Measurements from ENCODE around the gene BEND3. TPM values are rescaled to one million over a fixed set of nuclear protein-coding genes. Genes with fewer than 3 reads are reported as not detected.

BEND3 gene
- total RNA-seq, 2 experiments from 2014 or later, result 2.3 to 2.5 TPM

DNA sequence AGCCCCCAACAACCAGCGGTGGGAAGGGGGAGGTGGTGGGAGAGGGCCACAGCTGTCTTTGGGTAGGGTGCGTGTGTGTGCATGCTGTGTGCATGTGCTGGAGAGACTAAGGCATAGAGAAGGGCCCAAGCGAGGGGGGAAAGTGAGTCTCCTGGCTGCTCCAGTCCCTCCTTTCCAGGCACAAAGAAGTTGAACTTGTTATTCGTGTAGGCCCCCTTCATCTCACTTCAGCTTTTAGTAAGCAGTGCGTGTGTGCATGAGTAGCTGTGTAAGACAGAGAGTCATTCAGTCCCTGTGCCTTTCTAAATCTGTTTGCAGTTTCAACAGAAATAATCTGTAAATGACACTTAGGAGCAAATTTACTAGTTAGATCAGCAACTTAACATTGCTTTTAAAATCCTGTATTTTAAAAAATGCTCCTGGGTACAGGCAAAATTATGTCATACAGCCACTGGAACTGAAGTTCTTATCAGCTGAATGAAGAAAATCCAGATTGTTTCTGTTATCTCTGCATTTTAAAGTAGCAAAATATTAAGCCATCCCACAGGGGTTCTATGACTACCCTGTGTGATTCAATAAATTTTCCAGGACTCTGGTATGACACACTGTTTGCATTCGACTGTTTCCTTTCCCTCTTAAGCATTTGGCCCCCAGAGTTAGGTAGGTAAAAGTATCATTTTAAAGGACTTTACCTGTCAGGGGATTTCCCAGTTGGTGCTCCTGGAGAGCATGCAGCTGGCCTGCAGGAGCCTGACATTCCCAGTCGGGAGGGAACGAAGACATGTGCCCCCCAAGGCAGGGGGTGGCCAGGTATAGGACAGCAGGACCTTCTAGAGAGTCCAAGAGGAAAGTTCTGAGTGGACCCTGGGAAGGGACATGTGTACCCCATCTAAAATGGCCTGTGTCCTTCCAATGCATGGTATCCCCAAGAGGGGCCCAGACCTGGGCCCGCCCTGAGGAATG, 48.3 kb downstream of the BEND3 start:
- DNase-seq, result no peak
- peaks cover 48% of the 10 kb centered on the region for H3K4me1 Mint-ChIP-seq
- H3K4me3 Mint-ChIP-seq, result no peak overlapping the region
- H3K36me3 Mint-ChIP-seq (ENCODE audit: low read depth), result no peaks in the 10 kb centered on the region
- no peaks in the 10 kb centered on the region for H3K27me3 Mint-ChIP-seq
- peak overlapping the region; percentile 40 for H3K27ac Mint-ChIP-seq
- H3K9me3 Mint-ChIP-seq, result no peaks in the 10 kb centered on the region
- ChIA-PET CTCF (interaction anchor here (1.2 to 1.3 kb wide), 2 partner anchors 16 to 47 kb away, joined by 3 to 4 read pairs; no protein-coding TSS in a partner anchor), POLR2A (interaction anchor here (1.4 kb wide), 1 partner anchor 392 kb away, joined by 3 read pairs; the partner anchor contains the start of gene PDSS2)

DNA sequence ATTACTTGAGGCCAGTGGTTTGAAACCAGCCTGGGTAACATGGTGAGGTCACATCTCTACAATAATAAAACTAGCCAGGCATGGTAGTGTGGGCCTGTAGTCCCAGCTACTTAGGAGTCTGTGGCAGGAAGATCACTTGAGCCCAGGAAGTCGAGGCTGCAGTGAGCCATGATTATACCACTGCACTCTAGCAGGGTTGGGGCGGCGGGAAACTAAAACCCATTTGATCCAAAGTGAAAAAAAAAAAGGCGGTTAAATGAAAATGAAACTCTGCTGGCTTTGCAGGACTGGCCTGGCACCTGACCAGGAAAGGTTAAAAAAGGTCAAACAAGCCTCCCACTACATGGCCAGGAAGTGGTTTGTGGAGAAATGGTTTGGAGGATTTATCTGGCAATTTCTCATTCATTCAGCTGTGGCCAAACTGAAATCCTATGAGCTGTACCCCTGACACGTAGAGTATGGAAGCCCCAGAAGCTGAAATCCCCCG, 50.7 kb downstream of the BEND3 start:
- Mint-ChIP-seq H3K4me3 (no peak overlapping the region), H3K9me3 (no peaks in the 10 kb centered on the region), H3K27me3 (no peaks in the 10 kb centered on the region), H3K27ac (peak overlapping the region; percentile 67), H3K36me3 (ENCODE audit: low read depth) (no peaks in the 10 kb centered on the region), H3K4me1 (peaks cover 65% of the 10 kb centered on the region)
- POLR2A ChIA-PET, result interaction anchor here (1.1 kb wide), 1 partner anchor 760 kb away, joined by 3 read pairs; the partner anchor contains the start of gene SCML4
- peak; percentile 50 for DNase-seq
- CTCF ChIA-PET, result interaction anchor here (1.3 to 1.4 kb wide), 2 partner anchors 34 to 49 kb away, joined by 4 to 5 read pairs; no protein-coding TSS in a partner anchor

DNA sequence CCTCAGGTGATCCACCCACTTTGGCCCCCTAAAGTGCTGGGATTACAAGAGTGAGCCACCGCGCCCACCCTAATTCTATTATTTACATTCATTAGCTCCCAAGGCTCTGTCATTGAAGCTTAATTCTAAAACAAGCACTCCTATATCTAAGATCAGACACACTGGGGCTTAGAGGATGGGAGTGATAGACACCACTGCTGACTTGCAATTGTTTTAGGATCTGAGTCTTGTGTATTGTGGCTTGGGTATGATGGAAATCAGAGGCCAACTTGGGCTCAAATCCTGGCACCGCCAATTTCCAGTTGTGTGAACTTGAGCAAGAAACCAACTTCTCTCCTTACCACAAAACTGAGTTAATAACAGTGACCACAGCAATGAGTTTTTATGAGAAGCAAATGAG, 52.6 kb downstream of the BEND3 start:
- DNase-seq, result no peak
- Mint-ChIP-seq H3K9me3 (no peaks in the 10 kb centered on the region), H3K4me1 (peaks cover 65% of the 10 kb centered on the region), H3K4me3 (no peak overlapping the region), H3K36me3 (ENCODE audit: low read depth) (no peaks in the 10 kb centered on the region), H3K27me3 (no peaks in the 10 kb centered on the region), H3K27ac (no peak overlapping the region)
- CTCF ChIA-PET, result interaction anchor here (1.4 to 2.8 kb wide), 2 partner anchors 9 to 35 kb away, joined by 3 to 11 read pairs; partner anchors contain the start of gene MTRES1
- POLR2A ChIA-PET, result interaction anchor here (0.6 to 1.0 kb wide), 2 partner anchors 10 to 35 kb away, joined by 3 read pairs; no protein-coding TSS in a partner anchor

DNA sequence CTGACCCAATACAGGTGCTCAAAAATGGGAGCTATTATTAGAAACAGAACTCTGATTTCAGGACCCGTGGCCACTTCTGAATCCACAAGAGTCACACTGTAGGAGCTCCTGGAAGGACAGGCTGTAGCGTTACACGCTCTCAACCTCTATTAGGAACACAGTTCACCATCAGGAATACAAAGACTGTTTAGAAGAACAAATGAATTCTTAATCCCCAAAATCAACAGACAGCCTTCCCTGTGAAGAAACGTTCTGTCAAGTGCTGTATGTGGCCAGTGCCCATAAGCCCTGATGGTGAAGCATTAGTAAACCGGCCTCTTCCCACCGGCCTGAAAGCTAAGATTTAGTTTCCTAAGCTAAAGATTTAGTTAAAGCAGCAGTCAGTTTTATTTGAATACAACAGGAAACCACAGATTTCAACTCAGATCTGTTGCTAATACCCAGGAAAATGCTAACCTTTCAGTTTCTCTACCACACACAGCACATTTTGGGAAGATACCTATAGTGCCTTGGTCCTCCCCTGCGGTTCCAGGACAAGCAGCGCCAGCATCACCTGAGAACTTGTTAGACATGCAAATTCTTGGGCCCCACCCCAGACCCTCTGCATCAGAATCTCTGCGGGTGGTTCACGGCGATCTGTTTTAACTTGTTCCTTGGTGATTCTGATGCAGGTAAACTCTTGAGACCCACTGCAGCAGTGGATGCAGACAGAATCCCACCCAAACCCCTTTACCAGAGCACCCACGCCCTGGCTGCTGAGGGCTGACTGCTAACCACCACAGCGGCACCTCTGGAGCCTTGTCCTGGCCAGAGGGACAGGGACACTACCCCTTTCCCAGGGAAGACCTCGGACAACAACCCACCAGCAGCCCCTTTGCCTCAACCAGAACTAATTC, 53.9 kb downstream of the BEND3 start:
- peak overlapping the region; percentile 36 for H3K4me3 Mint-ChIP-seq
- H3K36me3 Mint-ChIP-seq (ENCODE audit: low read depth), result no peaks in the 10 kb centered on the region
- peaks cover 55% of the 10 kb centered on the region for H3K4me1 Mint-ChIP-seq
- H3K27ac Mint-ChIP-seq, result peak overlapping the region; percentile 77
- H3K27me3 Mint-ChIP-seq, result no peaks in the 10 kb centered on the region
- ChIA-PET CTCF (interaction anchor here (0.9 to 2.8 kb wide), 6 partner anchors 8 to 64 kb away, joined by 3 to 13 read pairs (median 4); partner anchors contain the start of gene MTRES1), POLR2A (interaction anchor here (0.7 to 2.1 kb wide), 7 partner anchors 9 to 398 kb away, joined by 3 to 15 read pairs (median 4); partner anchors contain the start of genes BEND3, MTRES1 and PDSS2)
- H3K9me3 Mint-ChIP-seq, result no peaks in the 10 kb centered on the region
- peak; percentile 41 for DNase-seq

DNA sequence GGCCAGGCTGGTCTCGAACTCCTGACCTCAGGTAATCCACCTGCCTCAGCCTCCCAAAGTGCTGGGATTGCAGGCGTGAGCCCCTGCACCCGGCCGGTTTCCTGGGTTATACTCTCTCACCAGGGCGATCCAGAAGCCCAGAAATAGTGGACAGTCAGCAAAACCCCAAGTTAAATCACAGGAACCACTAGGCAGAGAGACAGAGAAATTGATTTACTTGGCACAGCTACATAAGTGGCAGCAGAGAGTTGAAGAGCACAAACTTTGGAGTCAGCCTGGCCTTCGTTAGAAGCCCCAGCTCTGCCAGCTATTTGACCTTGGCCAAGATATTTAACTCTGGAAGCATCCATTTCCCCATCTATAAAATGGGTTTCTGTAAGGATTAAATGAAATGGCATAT, 54.6 kb downstream of the BEND3 start:
- H3K36me3 Mint-ChIP-seq (ENCODE audit: low read depth), result no peaks in the 10 kb centered on the region
- DNase-seq, result no peak
- no peaks in the 10 kb centered on the region for H3K27me3 Mint-ChIP-seq
- CTCF ChIA-PET, result interaction anchor here (0.9 to 2.8 kb wide), 5 partner anchors 7 to 63 kb away, joined by 3 to 13 read pairs (median 6); partner anchors contain the start of gene MTRES1
- peak overlapping the region; percentile 19 for H3K27ac Mint-ChIP-seq
- no peaks in the 10 kb centered on the region for H3K9me3 Mint-ChIP-seq
- POLR2A ChIA-PET, result interaction anchor here (0.7 to 2.1 kb wide), 7 partner anchors 8 to 399 kb away, joined by 3 to 15 read pairs (median 4); partner anchors contain the start of genes BEND3, MTRES1 and PDSS2
- peaks cover 49% of the 10 kb centered on the region for H3K4me1 Mint-ChIP-seq
- no peak overlapping the region for H3K4me3 Mint-ChIP-seq

DNA sequence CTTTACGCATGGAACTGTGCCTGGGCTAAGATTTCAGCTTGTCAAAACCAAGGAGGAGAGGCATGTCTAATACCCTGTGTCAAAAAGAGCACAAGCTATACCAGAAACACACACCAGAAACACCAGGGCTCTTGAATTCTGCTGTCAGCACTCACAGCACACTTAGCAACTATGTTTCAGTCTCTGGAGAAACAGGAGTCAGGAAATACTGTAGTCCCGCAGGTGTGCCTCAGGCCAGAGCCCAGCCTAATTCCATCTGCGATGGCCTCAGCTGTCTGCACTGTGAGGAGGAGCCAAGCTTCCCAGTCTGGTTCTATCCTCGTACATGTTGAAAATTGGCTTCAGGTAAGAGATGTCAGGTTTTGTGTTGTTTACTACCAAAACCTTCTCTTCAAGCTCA, 55.7 kb downstream of the BEND3 start:
- no peaks in the 10 kb centered on the region for H3K9me3 Mint-ChIP-seq
- no peak overlapping the region for H3K27ac Mint-ChIP-seq
- no peaks in the 10 kb centered on the region for H3K27me3 Mint-ChIP-seq
- no peaks in the 10 kb centered on the region for H3K36me3 Mint-ChIP-seq (ENCODE audit: low read depth)
- DNase-seq, result no peak
- H3K4me3 Mint-ChIP-seq, result no peak overlapping the region
- H3K4me1 Mint-ChIP-seq, result peaks cover 38% of the 10 kb centered on the region
- ChIA-PET POLR2A (interaction anchor here (0.6 to 2.1 kb wide), 3 partner anchors 7 to 764 kb away, joined by 3 to 15 read pairs (median 4); partner anchors contain the start of gene MTRES1), CTCF (interaction anchor here (1.0 to 2.1 kb wide), 3 partner anchors 23 to 54 kb away, joined by 3 to 13 read pairs (median 6); no protein-coding TSS in a partner anchor)

DNA sequence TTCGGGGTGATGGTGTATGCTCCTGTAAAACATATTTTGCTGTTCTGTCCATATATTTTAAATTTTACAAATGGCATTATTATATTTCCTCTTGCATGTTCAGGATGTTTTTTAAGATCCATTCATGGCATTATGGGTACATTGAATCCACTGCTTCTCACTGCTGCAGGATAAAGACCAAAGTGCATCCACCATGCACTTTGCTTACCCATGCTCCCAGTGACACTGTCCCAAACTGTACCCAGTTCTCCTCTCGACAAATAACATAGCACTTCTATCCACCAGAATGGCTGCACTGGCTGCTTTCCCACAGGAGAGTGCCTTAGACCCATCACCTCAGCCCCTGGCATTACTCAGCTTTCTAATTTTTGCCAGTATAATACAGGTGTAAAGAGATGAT, 57.6 kb downstream of the BEND3 start:
- H3K4me3 Mint-ChIP-seq, result no peak overlapping the region
- H3K36me3 Mint-ChIP-seq (ENCODE audit: low read depth), result no peaks in the 10 kb centered on the region
- H3K27me3 Mint-ChIP-seq, result no peaks in the 10 kb centered on the region
- no peaks in the 10 kb centered on the region for H3K9me3 Mint-ChIP-seq
- CTCF ChIA-PET, result no interaction called here
- no peak overlapping the region for H3K27ac Mint-ChIP-seq
- peaks cover 24% of the 10 kb centered on the region for H3K4me1 Mint-ChIP-seq
- POLR2A ChIA-PET, result interaction anchor here (2.0 kb wide), 1 partner anchor 30 kb away, joined by 5 read pairs; the partner anchor contains the start of gene MTRES1
- no peak for DNase-seq

DNA sequence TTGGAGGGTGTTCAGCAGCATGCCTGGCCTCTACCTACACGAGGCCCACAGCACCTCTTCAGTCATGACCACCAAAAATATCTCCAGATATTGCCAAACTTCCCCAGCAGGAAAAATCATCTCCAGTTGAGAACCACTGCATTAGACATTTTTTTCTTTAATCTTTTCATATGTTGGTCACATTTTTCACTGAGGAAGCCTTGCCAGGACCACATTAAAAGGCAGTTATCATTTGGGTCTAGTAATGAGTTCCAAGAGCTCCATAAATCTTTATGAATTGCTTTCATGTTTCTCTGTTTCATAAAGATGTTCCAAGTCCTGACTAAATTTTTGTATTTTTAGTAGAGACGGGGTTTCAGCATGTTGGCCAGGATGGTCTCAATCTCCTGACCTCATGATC, 58.5 kb downstream of the BEND3 start:
- Mint-ChIP-seq H3K27ac (no peak overlapping the region), H3K36me3 (ENCODE audit: low read depth) (no peaks in the 10 kb centered on the region), H3K27me3 (no peaks in the 10 kb centered on the region), H3K9me3 (no peaks in the 10 kb centered on the region), H3K4me3 (no peak overlapping the region), H3K4me1 (peaks cover 15% of the 10 kb centered on the region)
- POLR2A ChIA-PET, result interaction anchor here (2.0 kb wide), 1 partner anchor 29 kb away, joined by 5 read pairs; the partner anchor contains the start of gene MTRES1
- DNase-seq, result no peak
- CTCF ChIA-PET, result no interaction called here

DNA sequence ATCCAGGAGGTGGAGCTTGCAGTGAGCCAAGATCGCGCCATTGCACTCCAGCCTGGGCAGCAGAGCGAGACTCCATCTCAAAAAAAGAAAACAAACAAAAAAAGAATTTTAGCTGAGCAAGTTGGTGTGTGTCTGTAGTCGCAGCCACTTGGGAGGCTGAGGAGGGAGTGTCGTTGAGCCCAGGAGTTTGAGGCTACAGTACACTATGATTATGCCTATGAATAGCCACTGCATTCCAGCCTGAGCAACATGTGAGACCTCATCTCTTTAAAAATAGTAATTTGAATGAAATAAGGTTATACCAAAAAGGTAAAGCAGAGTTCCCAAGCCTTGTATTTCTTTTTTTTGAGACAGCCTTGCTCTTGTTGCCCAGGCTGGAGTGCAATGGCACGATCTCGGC, 67.5 kb downstream of the BEND3 start:
- no peaks in the 10 kb centered on the region for H3K27me3 Mint-ChIP-seq
- ChIA-PET POLR2A (no interaction called here), CTCF (no interaction called here)
- H3K27ac Mint-ChIP-seq, result no peak overlapping the region
- H3K4me1 Mint-ChIP-seq, result peaks cover 3% of the 10 kb centered on the region
- no peak for DNase-seq
- H3K9me3 Mint-ChIP-seq, result no peaks in the 10 kb centered on the region
- peaks cover 20% of the 10 kb centered on the region for H3K36me3 Mint-ChIP-seq (ENCODE audit: low read depth)
- H3K4me3 Mint-ChIP-seq, result no peak overlapping the region

DNA sequence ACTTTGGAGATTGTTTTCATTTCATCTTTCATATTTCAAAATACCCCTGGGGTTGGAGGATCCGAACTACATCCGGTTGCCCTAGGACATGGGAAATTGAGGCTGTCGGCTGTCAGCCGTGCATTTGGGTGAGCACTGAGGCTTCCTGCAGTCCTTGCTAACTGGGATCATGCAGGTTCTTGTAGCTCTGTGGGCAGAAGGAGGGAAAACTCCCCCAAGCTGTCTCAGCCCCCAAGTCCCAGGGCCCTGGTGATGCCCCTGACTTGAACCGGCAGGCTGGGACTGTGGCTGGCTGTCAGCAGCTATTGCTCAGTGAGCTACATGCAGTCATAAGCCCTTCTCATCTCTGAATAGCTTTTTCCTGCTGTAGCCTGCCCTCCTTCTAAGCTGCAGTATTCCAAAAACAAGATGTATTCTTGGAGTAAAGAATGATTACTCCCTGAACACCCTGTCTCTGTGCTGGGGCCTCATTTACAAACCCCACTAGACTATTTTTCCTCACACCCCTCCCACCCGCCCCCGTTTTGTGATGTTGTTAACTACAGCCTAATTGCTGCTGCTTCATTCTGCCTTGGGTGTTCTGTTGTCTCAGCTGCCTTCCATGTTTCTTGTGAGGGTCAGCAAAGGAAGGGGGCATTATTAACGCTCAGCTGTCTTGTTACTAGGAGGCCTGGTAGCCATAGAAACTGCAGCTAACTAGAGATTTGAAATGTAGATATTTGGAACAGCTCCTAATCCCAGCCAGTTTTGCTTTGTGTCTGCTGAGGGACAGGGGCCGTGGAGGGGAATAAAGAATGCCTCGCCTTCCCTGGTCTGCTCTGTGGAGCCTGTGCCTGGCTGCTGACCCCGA, 69.3 kb downstream of the BEND3 start:
- Mint-ChIP-seq H3K4me3 (no peak overlapping the region), H3K4me1 (peaks cover 7% of the 10 kb centered on the region), H3K36me3 (ENCODE audit: low read depth) (peaks cover 22% of the 10 kb centered on the region), H3K9me3 (no peaks in the 10 kb centered on the region), H3K27me3 (no peaks in the 10 kb centered on the region), H3K27ac (no peak overlapping the region)
- DNase-seq, result no peak
- CTCF ChIA-PET, result interaction anchor here (1.3 kb wide), 1 partner anchor 18 kb away, joined by 5 read pairs; the partner anchor contains the start of gene MTRES1
- POLR2A ChIA-PET, result no interaction called here

DNA sequence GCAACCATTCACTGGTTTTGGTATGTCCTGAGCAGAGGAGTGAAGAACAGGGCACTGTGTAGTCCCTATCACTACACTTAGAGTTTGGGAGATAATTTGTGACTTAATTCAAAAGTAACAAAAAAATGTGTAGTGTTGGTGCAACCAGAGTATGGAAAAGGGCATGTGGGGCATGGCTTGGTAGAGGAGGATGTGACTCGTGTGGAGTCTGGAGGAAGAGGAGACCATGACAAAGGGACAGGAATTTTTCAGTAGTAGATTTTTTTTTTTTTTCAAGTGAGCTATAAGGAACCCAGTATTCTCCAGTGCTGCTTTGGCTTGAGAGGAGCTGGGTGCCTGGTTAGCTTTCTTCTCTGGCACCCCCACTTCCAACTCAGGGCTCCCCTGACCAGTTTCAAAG, 82.2 kb downstream of the BEND3 start:
- H3K4me3 Mint-ChIP-seq, result no peak overlapping the region
- CTCF ChIA-PET, result interaction anchor here (1.0 to 1.3 kb wide), 2 partner anchors 9 to 81 kb away, joined by 3 to 4 read pairs; no protein-coding TSS in a partner anchor
- POLR2A ChIA-PET, result no interaction called here
- peaks cover 34% of the 10 kb centered on the region for H3K4me1 Mint-ChIP-seq
- H3K27me3 Mint-ChIP-seq, result no peaks in the 10 kb centered on the region
- H3K36me3 Mint-ChIP-seq (ENCODE audit: low read depth), result peaks cover 37% of the 10 kb centered on the region
- H3K27ac Mint-ChIP-seq, result no peak overlapping the region
- DNase-seq, result no peak
- no peaks in the 10 kb centered on the region for H3K9me3 Mint-ChIP-seq
